HG02571 (cell line): ENCODE results near the gene TSSK6.

ENCODE experiments used
- ATAC-seq: cut with Tn5 transposase; IDR thresholded peaks from one replicate; pipeline ENCODE4 v1.9.1; 2021; ENCODE audit warnings: mild to moderate bottlenecking, moderate library complexity; ENCODE audit not compliant: unreplicated experiment

The TSSK6 gene

GRCh38 chr19:19544954-19545591 is 29.7 kb upstream of the TSSK6 start:
- no peak for ATAC-seq

- ATAC-seq, result no peak
Observed at GRCh38 chr19:19544257-19544953, 29.1 kb upstream of the TSSK6 start.

GRCh38 chr19:19543640-19544039 is 28.3 kb upstream of the TSSK6 start:
- ATAC-seq, result no peak

- ATAC-seq, result no peak
Observed at GRCh38 chr19:19543101-19543500, 27.8 kb upstream of the TSSK6 start.

- no peak for ATAC-seq
Observed at GRCh38 chr19:19542507-19542906, 27.2 kb upstream of the TSSK6 start.

GRCh38 chr19:19541616-19542015 is 26.3 kb upstream of the TSSK6 start:
- no peak for ATAC-seq

- ATAC-seq, result no peak
Observed at GRCh38 chr19:19540715-19541515, 25.6 kb upstream of the TSSK6 start.

GRCh38 chr19:19540064-19540714 is 24.8 kb upstream of the TSSK6 start:
- no peak for ATAC-seq

GRCh38 chr19:19539698-19540063 is 24.3 kb upstream of the TSSK6 start:
- ATAC-seq, result no peak

- ATAC-seq, result no peak
Observed at GRCh38 chr19:19538785-19539166, 23.4 kb upstream of the TSSK6 start.

- ATAC-seq, result no peak
Observed at GRCh38 chr19:19538061-19538784, 22.9 kb upstream of the TSSK6 start, which contains the start of gene CILP2. TSS of gene CILP2 (plus strand) at chr19:19538265. CDS start at chr19:19538350, 85 bp downstream.

- ATAC-seq, result no peak
Observed at GRCh38 chr19:19537075-19538048, 22.0 kb upstream of the TSSK6 start.

GRCh38 chr19:19535311-19536191 is 20.2 kb upstream of the TSSK6 start:
- ATAC-seq, result no peak

GRCh38 chr19:19534556-19535265 is 19.4 kb upstream of the TSSK6 start:
- ATAC-seq, result no peak

GRCh38 chr19:19533841-19534240 is 18.5 kb upstream of the TSSK6 start:
- ATAC-seq, result no peak

- ATAC-seq, result no peak
Observed at GRCh38 chr19:19532806-19533701, 17.7 kb upstream of the TSSK6 start.
